ENCODE measurements around the gene CIROP. TPM values are rescaled to one million over a fixed set of nuclear protein-coding genes. Genes with fewer than 3 reads are reported as not detected.
A peak's percentile ranks its signal among the peaks of the same experiment; 100 is the strongest.

The CIROP gene
- total RNA-seq, 1 experiment from 2014 or later = not detected

- Histone ChIP-seq H3K4me3 (no peak overlapping the region), H2AFZ (no peak overlapping the region), H3K36me3 (ENCODE audit: low read depth) (no peaks in the 10 kb centered on the region), H3F3A (ENCODE audit: insufficient read depth, low read depth) (peaks cover 18% of the 10 kb centered on the region; the same call in 1 of the 2 replicates), H3K4me1 (replicated peaks; ENCODE audit: insufficient read depth) (peaks cover 41% of the 10 kb centered on the region), H3K79me2 (ENCODE audit: low read depth) (no peaks in the 10 kb centered on the region), H3K9me2 (ENCODE audit: insufficient read depth) (no peaks in the 10 kb centered on the region), H3K27me3 (ENCODE audit: insufficient read depth, low read depth) (no peaks in the 10 kb centered on the region), H3K9me3 (ENCODE audit: insufficient read depth, low read depth) (no peaks in the 10 kb centered on the region), H4K20me1 (ENCODE audit: insufficient read depth) (no peaks in the 10 kb centered on the region), H3K27ac (peak overlapping the region; percentile 90), H3K4me2 (peak overlapping the region; percentile 65; the same call in 1 of the 2 replicates)
- no TSS peak for BruUV-seq (replicated peaks)
- intact Hi-C loops (cut with micrococcal nuclease; ENCODE audit: unreplicated experiment) = no loop called here
- ChIA-PET CTCF (no interaction called here), POLR2A (ENCODE audit: unreplicated experiment) (no interaction called here)
- no peak for DNase-seq
- no peak for TF ChIP-seq CTCF (conservative IDR thresholded peaks at IDR 0.05)
- TF ChIP-seq EZH2 (IDR thresholded peaks at IDR 0.05; ENCODE audit: low read depth) = no peak
Measured at GRCh38 chr14:23114120-23114458, 9.3 kb upstream of the CIROP start.

GRCh38 chr14:23113431-23114119 is 8.8 kb upstream of the CIROP start:
- POLR2A ChIA-PET (ENCODE audit: unreplicated experiment) = no interaction called here
- Histone ChIP-seq H3K4me3 (no peak overlapping the region), H3K9me3 (ENCODE audit: insufficient read depth, low read depth) (no peaks in the 10 kb centered on the region), H3K79me2 (ENCODE audit: low read depth) (no peaks in the 10 kb centered on the region), H3K9me2 (ENCODE audit: insufficient read depth) (no peaks in the 10 kb centered on the region), H3K27ac (peak overlapping the region; percentile 90), H3F3A (ENCODE audit: insufficient read depth, low read depth) (peaks cover 18% of the 10 kb centered on the region; the same call in 1 of the 2 replicates), H4K20me1 (ENCODE audit: insufficient read depth) (no peaks in the 10 kb centered on the region), H3K4me2 (no peak overlapping the region; the same call in 1 of the 2 replicates), H2AFZ (no peak overlapping the region), H3K27me3 (ENCODE audit: insufficient read depth, low read depth) (no peaks in the 10 kb centered on the region), H3K4me1 (replicated peaks; ENCODE audit: insufficient read depth) (peaks cover 41% of the 10 kb centered on the region), H3K36me3 (ENCODE audit: low read depth) (no peaks in the 10 kb centered on the region)
- no peak for DNase-seq
- CTCF ChIA-PET = no interaction called here
- intact Hi-C loops (cut with micrococcal nuclease; ENCODE audit: unreplicated experiment) = no loop called here
- no peak for TF ChIP-seq CTCF (conservative IDR thresholded peaks at IDR 0.05)
- BruUV-seq (replicated peaks) = no TSS peak

GRCh38 chr14:23112359-23113178 is 7.8 kb upstream of the CIROP start:
- intact Hi-C loops (cut with micrococcal nuclease; ENCODE audit: unreplicated experiment) = no loop called here
- no TSS peak for BruUV-seq (replicated peaks)

More at GRCh38 chr14:23112359-23113178, 7.8 kb upstream of the CIROP start:
- no peaks in the 10 kb centered on the region for H3K9me2 ChIP-seq (ENCODE audit: insufficient read depth)
- H3K4me3 ChIP-seq = no peak overlapping the region
- H3K27me3 ChIP-seq (ENCODE audit: insufficient read depth, low read depth) = no peaks in the 10 kb centered on the region
- H3K4me2 ChIP-seq = peak overlapping the region; percentile 36; the same call in 1 of the 2 replicates
- H3K27ac ChIP-seq = no peak overlapping the region
- TF ChIP-seq CTCF (conservative IDR thresholded peaks at IDR 0.05) (no peak), EZH2 (IDR thresholded peaks at IDR 0.05; ENCODE audit: low read depth) (no peak)
- H3K36me3 ChIP-seq (ENCODE audit: low read depth) = no peaks in the 10 kb centered on the region
- H2AFZ ChIP-seq = no peak overlapping the region
- CTCF ChIA-PET = interaction anchor here (0.6 to 0.8 kb wide), 5 partner anchors 17 to 1306 kb away, joined by 3 to 18 read pairs (median 5); no protein-coding TSS in a partner anchor
- no peaks in the 10 kb centered on the region for H4K20me1 ChIP-seq (ENCODE audit: insufficient read depth)
- H3F3A ChIP-seq (ENCODE audit: insufficient read depth, low read depth) = peaks cover 18% of the 10 kb centered on the region; the same call in 1 of the 2 replicates
- POLR2A ChIA-PET (ENCODE audit: unreplicated experiment) = interaction anchor here (0.5 kb wide), 1 partner anchor 88 kb away, joined by 5 read pairs; no protein-coding TSS in a partner anchor
- H3K9me3 ChIP-seq (ENCODE audit: insufficient read depth, low read depth) = no peaks in the 10 kb centered on the region
- DNase-seq = peak in 1 of 2 experiments; percentile 62
- peaks cover 41% of the 10 kb centered on the region for H3K4me1 ChIP-seq (replicated peaks; ENCODE audit: insufficient read depth)
- H3K79me2 ChIP-seq (ENCODE audit: low read depth) = no peaks in the 10 kb centered on the region
